Activated CD4-positive, alpha-beta T cell treated with anti-CD3 and anti-CD28 coated beads, Interleukin-2, amount 10 ng/mL, durations not matched to agents 7 days and 5 days (primary cell): ENCODE results near the gene KIAA0825. TPM values are rescaled to one million over a fixed set of nuclear protein-coding genes. Genes with fewer than 3 reads are reported as not detected.
A peak's percentile ranks its signal among the peaks of the same experiment; 100 is the strongest.

ENCODE experiments used
- CTCF ChIA-PET: fragments of 350-600 bp; sonication (Branson Sonifier 250); formaldehyde crosslinking; loops from one replicate; lab custom pipeline; 2021; ENCODE audit warnings: antibody characterized with exemption; lab: Charles Lee
- POLR2A ChIA-PET: fragments of 350-600 bp; sonication (Branson Sonifier 250); formaldehyde crosslinking; loops from one replicate; lab custom pipeline; 2021; ENCODE audit warnings: antibody characterized with exemption; lab: Charles Lee
- DNase-seq: peaks from one replicate; pipeline ENCODE4 v3.0.0-alpha.2; 2020
- H3K27ac Mint-ChIP-seq: one replicate; pipeline ENCODE4 v1.8.0; 2021; ENCODE audit warnings: mild to moderate bottlenecking, moderate library complexity, mixed read lengths
- H3K27me3 Mint-ChIP-seq: one replicate; pipeline ENCODE4 v1.8.0; 2021; ENCODE audit warnings: mixed read lengths
- H3K36me3 Mint-ChIP-seq: one replicate; pipeline ENCODE4 v1.8.0; 2021; ENCODE audit warnings: low read depth, mixed read lengths
- H3K4me1 Mint-ChIP-seq: one replicate; pipeline ENCODE4 v1.8.0; 2021; ENCODE audit warnings: mixed read lengths
- H3K4me3 Mint-ChIP-seq: one replicate; pipeline ENCODE4 v1.8.0; 2021; ENCODE audit warnings: mild to moderate bottlenecking, moderate library complexity, mixed read lengths
- H3K9me3 Mint-ChIP-seq: one replicate; pipeline ENCODE4 v1.8.0; 2021; ENCODE audit warnings: mixed read lengths
- total RNA-seq, 2 experiments: library from RNA; stranded (reverse); gene quantifications; one replicate each; pipeline ENCODE4 v1.2.3, GENCODE V29; 2021

The KIAA0825 gene
- total RNA-seq, 2 experiments from 2014 or later: 2.1 to 2.7 TPM

- DNase-seq: no peak
- no peak overlapping the region for H3K4me3 Mint-ChIP-seq
- no peak overlapping the region for H3K27ac Mint-ChIP-seq
- POLR2A ChIA-PET: no interaction called here
- CTCF ChIA-PET: interaction anchor here (0.7 kb wide), 1 partner anchor 218 kb away, joined by 3 read pairs; no protein-coding TSS in a partner anchor
- H3K4me1 Mint-ChIP-seq: no peaks in the 10 kb centered on the region
- H3K9me3 Mint-ChIP-seq: peaks cover 2% of the 10 kb centered on the region
- H3K27me3 Mint-ChIP-seq: no peaks in the 10 kb centered on the region
- no peaks in the 10 kb centered on the region for H3K36me3 Mint-ChIP-seq
These were observed 56.0 kb downstream of the KIAA0825 start for GRCh38 chr5:94562327-94562971.

DNA sequence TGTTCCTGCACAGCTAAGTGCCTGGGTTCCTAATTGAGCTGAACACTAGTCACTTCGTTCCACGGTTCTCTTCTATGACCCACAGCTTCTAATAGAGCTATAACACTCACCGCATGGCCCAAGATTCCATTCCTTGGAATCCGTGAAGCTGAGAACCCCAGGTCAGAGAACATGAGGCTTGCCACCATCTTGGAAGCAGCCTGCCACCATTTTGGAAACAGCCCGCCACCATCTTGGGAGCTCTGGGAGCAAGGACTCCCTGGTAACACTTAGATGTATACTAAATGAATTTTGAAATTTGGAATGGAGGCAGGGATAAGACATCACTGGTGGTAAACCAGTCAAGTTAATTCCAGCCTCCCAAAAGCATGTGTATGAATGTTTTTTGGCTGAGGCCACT lies 60.4 kb downstream of the KIAA0825 start:
- POLR2A ChIA-PET: no interaction called here

GRCh38 chr5:94551858-94552257 lies 66.5 kb downstream of the KIAA0825 start:
- POLR2A ChIA-PET: no interaction called here
- no peak for DNase-seq
- Mint-ChIP-seq H3K9me3 (peaks cover 11% of the 10 kb centered on the region), H3K4me1 (peaks cover 4% of the 10 kb centered on the region), H3K27me3 (no peaks in the 10 kb centered on the region), H3K36me3 (peaks cover 3% of the 10 kb centered on the region), H3K27ac (no peak overlapping the region), H3K4me3 (no peak overlapping the region)
- CTCF ChIA-PET: no interaction called here

More for the DNA sequence above, 60.4 kb downstream of the KIAA0825 start:
- DNase-seq: no peak
- CTCF ChIA-PET: no interaction called here
- Mint-ChIP-seq H3K36me3 (no peaks in the 10 kb centered on the region), H3K27me3 (no peaks in the 10 kb centered on the region), H3K9me3 (peaks cover 6% of the 10 kb centered on the region), H3K27ac (no peak overlapping the region), H3K4me3 (no peak overlapping the region), H3K4me1 (no peaks in the 10 kb centered on the region)

DNA sequence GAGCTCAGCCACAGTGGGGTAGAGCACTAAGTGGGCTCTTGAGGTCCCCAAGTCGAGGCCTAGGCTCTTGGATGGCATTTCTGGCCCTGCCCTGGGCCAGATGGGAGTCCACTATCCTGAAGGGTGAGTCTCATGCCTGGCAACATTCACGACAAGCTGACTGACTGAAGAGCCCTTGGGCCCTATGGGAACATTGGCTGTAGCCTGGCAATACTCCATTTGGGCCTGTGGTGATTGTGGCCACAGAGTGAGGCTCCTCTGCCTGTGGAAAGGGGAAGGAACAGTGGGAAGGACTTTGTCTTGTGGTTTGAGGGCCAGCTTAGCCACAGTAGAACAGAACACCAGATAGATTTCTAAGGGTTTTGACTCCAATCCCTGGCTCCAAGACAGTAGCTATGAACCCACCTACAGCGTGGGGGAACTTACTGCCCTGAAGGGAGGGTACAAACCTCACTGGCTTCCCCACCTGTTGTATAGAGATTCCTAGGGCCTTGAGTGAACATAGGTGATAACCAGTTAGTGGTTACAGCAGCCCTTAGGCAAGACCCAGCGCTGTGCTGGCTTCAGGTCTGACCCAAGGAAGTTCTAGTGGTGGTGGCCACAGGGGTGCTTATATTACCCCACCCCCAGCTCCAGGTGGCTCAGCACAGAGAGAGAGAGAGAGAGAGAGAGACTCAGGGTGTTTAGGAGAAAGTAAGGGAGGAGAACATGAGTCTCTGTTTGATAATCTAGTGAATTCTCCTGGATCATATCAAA lies 72.4 kb downstream of the KIAA0825 start:
- POLR2A ChIA-PET: no interaction called here
- peaks cover 9% of the 10 kb centered on the region for H3K36me3 Mint-ChIP-seq
- H3K4me3 Mint-ChIP-seq: no peak overlapping the region
- no peak for DNase-seq
- H3K4me1 Mint-ChIP-seq: no peaks in the 10 kb centered on the region
- peaks cover 25% of the 10 kb centered on the region for H3K9me3 Mint-ChIP-seq
- H3K27me3 Mint-ChIP-seq: no peaks in the 10 kb centered on the region
- H3K27ac Mint-ChIP-seq: no peak overlapping the region
- CTCF ChIA-PET: no interaction called here

DNA sequence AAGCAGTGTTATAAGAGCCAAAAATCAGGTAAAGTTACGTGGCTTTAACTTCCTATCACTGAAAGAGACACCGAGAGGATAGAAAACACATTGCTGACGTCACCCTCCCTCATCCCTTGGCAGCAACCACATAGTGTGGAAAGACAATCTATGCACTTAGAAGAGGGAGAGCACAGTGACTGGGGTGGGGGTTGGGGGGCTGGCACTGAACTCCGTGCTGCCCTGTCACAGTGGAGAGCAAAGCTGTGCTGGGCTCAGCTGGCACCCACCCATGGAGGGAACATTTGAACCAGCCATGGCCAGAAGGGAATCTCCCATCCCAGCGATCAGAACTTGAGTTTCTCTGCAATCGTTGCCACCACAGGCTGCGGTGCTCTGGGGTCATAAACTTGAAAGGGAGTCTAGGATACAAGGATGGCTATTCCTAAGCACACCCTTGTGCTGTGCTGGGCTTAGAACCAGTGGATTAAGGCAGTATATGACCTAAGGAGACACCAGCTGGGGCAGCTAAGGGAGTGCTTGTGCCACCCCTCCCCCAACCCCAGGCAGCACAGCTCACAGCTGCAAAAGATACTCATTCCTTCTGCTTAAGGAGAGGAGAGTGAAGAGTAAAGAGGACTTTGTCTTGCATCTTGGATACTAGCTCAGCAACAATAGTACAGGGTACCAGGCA lies 73.4 kb downstream of the KIAA0825 start:
- Mint-ChIP-seq H3K27ac (no peak overlapping the region), H3K9me3 (peaks cover 28% of the 10 kb centered on the region), H3K27me3 (no peaks in the 10 kb centered on the region), H3K36me3 (peaks cover 8% of the 10 kb centered on the region), H3K4me3 (no peak overlapping the region), H3K4me1 (no peaks in the 10 kb centered on the region)
- ChIA-PET CTCF (no interaction called here), POLR2A (no interaction called here)
- DNase-seq: no peak

- no peak overlapping the region for H3K4me3 Mint-ChIP-seq
- H3K36me3 Mint-ChIP-seq: peaks cover 8% of the 10 kb centered on the region
- H3K9me3 Mint-ChIP-seq: peaks cover 26% of the 10 kb centered on the region
- POLR2A ChIA-PET: no interaction called here
- no peaks in the 10 kb centered on the region for H3K4me1 Mint-ChIP-seq
- CTCF ChIA-PET: no interaction called here
- no peak overlapping the region for H3K27ac Mint-ChIP-seq
- DNase-seq: no peak
- no peaks in the 10 kb centered on the region for H3K27me3 Mint-ChIP-seq
These were observed 74.3 kb downstream of the KIAA0825 start for GRCh38 chr5:94544031-94544650.

DNA sequence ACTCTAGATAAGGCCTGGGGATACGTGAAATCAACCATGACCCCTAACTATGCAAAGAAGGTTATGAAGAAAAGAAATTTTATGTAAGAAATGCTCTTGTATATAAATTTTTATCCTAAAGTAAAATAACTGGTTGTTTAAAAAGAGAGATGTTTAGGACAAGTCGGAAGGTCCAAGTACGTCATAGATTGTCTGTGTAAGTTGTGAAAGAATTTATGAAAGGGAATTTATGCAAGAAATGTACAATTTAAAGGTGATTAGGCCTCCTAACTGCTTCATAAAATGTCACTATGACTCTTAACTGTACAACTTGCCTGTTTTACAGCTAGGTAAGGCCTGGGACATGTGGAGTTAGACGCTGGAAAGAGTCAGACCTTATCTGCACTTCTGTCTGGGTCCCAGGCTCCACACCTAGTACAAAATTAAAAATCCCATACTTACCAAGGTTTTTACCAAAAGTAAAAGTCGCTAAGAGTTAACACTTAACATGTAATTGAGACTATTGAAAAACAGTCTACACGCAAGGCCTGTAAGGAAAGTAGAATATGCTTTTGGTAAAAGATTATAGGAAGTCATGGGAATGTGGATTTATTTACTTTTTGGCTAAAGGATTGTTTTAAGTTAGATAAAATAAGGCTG lies 77.4 kb downstream of the KIAA0825 start:
- H3K27me3 Mint-ChIP-seq: no peaks in the 10 kb centered on the region
- ChIA-PET POLR2A (no interaction called here), CTCF (interaction anchor here (1.0 kb wide), 1 partner anchor 127 kb away, joined by 3 read pairs; no protein-coding TSS in a partner anchor)
- H3K4me1 Mint-ChIP-seq: no peaks in the 10 kb centered on the region
- no peak for DNase-seq
- H3K9me3 Mint-ChIP-seq: peaks cover 26% of the 10 kb centered on the region
- H3K27ac Mint-ChIP-seq: no peak overlapping the region
- H3K4me3 Mint-ChIP-seq: no peak overlapping the region
- H3K36me3 Mint-ChIP-seq: peaks cover 8% of the 10 kb centered on the region

- DNase-seq: no peak
- CTCF ChIA-PET: interaction anchor here (0.7 kb wide), 1 partner anchor 9 kb away, joined by 3 read pairs; no protein-coding TSS in a partner anchor
- peaks cover 20% of the 10 kb centered on the region for H3K9me3 Mint-ChIP-seq
- POLR2A ChIA-PET: no interaction called here
- H3K27ac Mint-ChIP-seq: no peak overlapping the region
- no peaks in the 10 kb centered on the region for H3K4me1 Mint-ChIP-seq
- H3K27me3 Mint-ChIP-seq: no peaks in the 10 kb centered on the region
- H3K36me3 Mint-ChIP-seq: peaks cover 8% of the 10 kb centered on the region
- H3K4me3 Mint-ChIP-seq: no peak overlapping the region
These were observed 80.1 kb downstream of the KIAA0825 start for GRCh38 chr5:94538260-94538659.

DNA sequence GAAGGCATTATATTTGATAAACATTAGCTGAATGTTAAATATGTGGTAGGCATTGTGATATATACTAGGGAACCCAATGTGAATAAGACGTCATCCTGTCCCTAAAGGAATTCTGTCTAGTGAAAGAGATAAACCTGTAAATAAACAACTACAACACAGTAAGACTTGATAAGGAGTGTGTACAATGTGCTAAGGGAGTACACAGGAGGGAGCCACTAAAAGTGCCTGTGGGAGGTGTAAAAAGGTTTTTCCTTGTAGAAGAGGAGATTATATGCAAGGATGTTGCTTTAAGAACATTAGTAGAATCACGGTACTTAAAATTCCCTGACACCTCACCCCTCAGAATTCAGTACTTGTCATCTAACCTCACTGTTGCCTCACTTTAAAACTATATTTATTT lies 91.7 kb downstream of the KIAA0825 start:
- H3K36me3 Mint-ChIP-seq: no peaks in the 10 kb centered on the region
- H3K27ac Mint-ChIP-seq: no peak overlapping the region
- POLR2A ChIA-PET: no interaction called here

DNA sequence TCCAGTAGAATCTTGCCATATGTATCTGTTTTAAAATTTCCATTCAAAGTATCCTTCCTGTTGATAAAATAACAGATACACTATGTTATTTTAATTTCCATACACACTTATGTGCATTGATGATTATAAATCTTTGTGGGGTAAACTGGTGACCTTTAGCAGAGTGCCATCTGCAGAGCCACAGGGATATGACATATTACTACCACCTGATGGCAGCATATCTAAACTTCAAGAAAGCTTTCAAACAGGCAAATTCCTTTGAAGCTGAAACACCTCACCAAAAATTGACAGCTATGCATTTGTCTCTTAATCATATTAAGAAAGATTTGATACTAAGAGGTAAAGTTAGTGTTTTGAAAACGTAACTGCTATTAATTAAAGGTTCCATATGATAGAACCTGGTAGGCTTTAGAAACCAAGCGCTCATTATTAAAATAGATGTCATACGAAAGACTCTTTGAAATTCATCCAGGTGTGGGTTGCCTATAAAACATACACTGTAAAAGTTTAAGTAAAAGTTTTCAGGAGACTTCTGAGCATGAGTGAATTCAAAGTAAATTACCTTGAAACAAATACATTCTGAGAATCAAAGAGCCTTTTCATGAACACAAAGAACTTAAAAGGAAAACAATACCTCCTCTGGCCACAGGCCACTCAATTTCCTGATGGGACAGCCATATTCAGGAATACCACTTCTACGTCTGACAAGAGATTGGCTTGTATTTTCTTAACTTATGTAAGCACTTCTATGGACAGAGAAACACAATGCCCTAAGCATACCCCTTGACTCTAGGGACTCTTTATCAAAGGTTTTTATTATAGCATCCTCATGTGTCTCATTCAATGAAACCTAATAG lies 93.3 kb downstream of the KIAA0825 start:
- DNase-seq: peak; percentile 40
- H3K27ac Mint-ChIP-seq: no peak overlapping the region
- H3K4me3 Mint-ChIP-seq: no peak overlapping the region
- no peaks in the 10 kb centered on the region for H3K27me3 Mint-ChIP-seq
- CTCF ChIA-PET: interaction anchor here (0.6 to 1.2 kb wide), 5 partner anchors 11 to 212 kb away, joined by 3 to 6 read pairs (median 4); no protein-coding TSS in a partner anchor
- H3K36me3 Mint-ChIP-seq: no peaks in the 10 kb centered on the region
- POLR2A ChIA-PET: no interaction called here
- peaks cover 1% of the 10 kb centered on the region for H3K4me1 Mint-ChIP-seq
- H3K9me3 Mint-ChIP-seq: no peaks in the 10 kb centered on the region

More for the DNA sequence above, 91.7 kb downstream of the KIAA0825 start:
- Mint-ChIP-seq H3K27me3 (no peaks in the 10 kb centered on the region), H3K9me3 (no peaks in the 10 kb centered on the region), H3K4me3 (no peak overlapping the region), H3K4me1 (peaks cover 1% of the 10 kb centered on the region)
- no peak for DNase-seq
- CTCF ChIA-PET: no interaction called here

GRCh38 chr5:94523018-94523417 lies 95.4 kb downstream of the KIAA0825 start:
- Mint-ChIP-seq H3K4me1 (peaks cover 1% of the 10 kb centered on the region), H3K27ac (no peak overlapping the region), H3K36me3 (no peaks in the 10 kb centered on the region), H3K27me3 (no peaks in the 10 kb centered on the region), H3K4me3 (no peak overlapping the region), H3K9me3 (no peaks in the 10 kb centered on the region)
- ChIA-PET POLR2A (no interaction called here), CTCF (interaction anchor here (0.7 kb wide), 1 partner anchor 52 kb away, joined by 3 read pairs; no protein-coding TSS in a partner anchor)
- DNase-seq: no peak
